RWPE1 (cell line): Measurements from ENCODE around the gene PTPRD.

Experiments used
- CTCF ChIA-PET: fragments of 350-600 bp; sonication (Branson Sonifier 250); formaldehyde crosslinking; extraction: SDS; loops from one replicate; lab custom pipeline; 2021; lab: Yijun Ruan, JAX
- POLR2A ChIA-PET: fragments of 400-600 bp; formaldehyde crosslinking; extraction: SDS; loops from one replicate; lab custom pipeline; 2020; ENCODE audit warnings: antibody characterized with exemption; ENCODE audit not compliant: low non-redundant PET; lab: Yijun Ruan, JAX
- DNase-seq: peaks from one replicate; pipeline ENCODE4 v3.0.0; 2012; ENCODE audit warnings: low spot score
- H3K27ac ChIP-seq: fragments of 450-650 bp; 2 replicates; pipeline ENCODE4 v1.5.1; 2017
- CTCF ChIP-seq: fragments of 450-650 bp; conservative IDR thresholded peaks from 2 replicates; pipeline ENCODE4 v1.5.1; 2017; ENCODE audit warnings: low read depth, mild to moderate bottlenecking

PTPRD gene

GRCh38 chr9:8384091-8384490 lies 2228.7 kb downstream of the PTPRD start:
- DNase-seq = no peak
- no peak overlapping the region for H3K27ac ChIP-seq
- TF ChIP-seq CTCF = no peak
- POLR2A ChIA-PET = no interaction called here
- CTCF ChIA-PET = no interaction called here

- TF ChIP-seq CTCF = no peak
- CTCF ChIA-PET = no interaction called here
- no peak overlapping the region for H3K27ac ChIP-seq
- POLR2A ChIA-PET = no interaction called here
- DNase-seq = no peak
Observed at GRCh38 chr9:8382777-8383527, 2229.8 kb downstream of the PTPRD start.

GRCh38 chr9:8382266-8382665 lies 2230.5 kb downstream of the PTPRD start:
- DNase-seq = no peak
- TF ChIP-seq CTCF = no peak
- POLR2A ChIA-PET = no interaction called here
- no peak overlapping the region for H3K27ac ChIP-seq
- CTCF ChIA-PET = no interaction called here

GRCh38 chr9:8381601-8382000 lies 2231.2 kb downstream of the PTPRD start:
- TF ChIP-seq CTCF = no peak
- CTCF ChIA-PET = no interaction called here
- H3K27ac ChIP-seq = no peak overlapping the region
- DNase-seq = no peak
- POLR2A ChIA-PET = no interaction called here

GRCh38 chr9:8374471-8374870 lies 2238.3 kb downstream of the PTPRD start:
- H3K27ac ChIP-seq = no peak overlapping the region
- ChIA-PET POLR2A (no interaction called here), CTCF (no interaction called here)
- DNase-seq = no peak
- TF ChIP-seq CTCF = no peak

GRCh38 chr9:8371686-8372085 lies 2241.1 kb downstream of the PTPRD start:
- TF ChIP-seq CTCF = no peak
- no peak for DNase-seq
- ChIA-PET CTCF (no interaction called here), POLR2A (no interaction called here)
- H3K27ac ChIP-seq = no peak overlapping the region
